HG03575 (cell line): ENCODE results near the gene DNAH1.

Experiments
- ATAC-seq: cut with Tn5 transposase; IDR thresholded peaks from one replicate; pipeline ENCODE4 v1.9.1; 2021; ENCODE audit not compliant: unreplicated experiment, insufficient number of reproducible peaks, low FRiP score; ENCODE audit errors: extremely low read depth

DNAH1 gene

GRCh38 chr3:52289747-52290595, 26.1 kb upstream of the DNAH1 start:
- no peak for ATAC-seq

GRCh38 chr3:52290596-52291507, 25.3 kb upstream of the DNAH1 start:
- ATAC-seq: no peak

- ATAC-seq: no peak
Measured at GRCh38 chr3:52291508-52292181, 24.5 kb upstream of the DNAH1 start.

- no peak for ATAC-seq
Measured at GRCh38 chr3:52292247-52293065, 23.7 kb upstream of the DNAH1 start.

GRCh38 chr3:52293491-52294319, 22.4 kb upstream of the DNAH1 start:
- ATAC-seq: no peak

- no peak for ATAC-seq
Measured at GRCh38 chr3:52294320-52295150, 21.6 kb upstream of the DNAH1 start.

GRCh38 chr3:52295671-52296208, 20.4 kb upstream of the DNAH1 start:
- no peak for ATAC-seq

GRCh38 chr3:52297242-52298148, 18.6 kb upstream of the DNAH1 start:
- ATAC-seq: no peak

- ATAC-seq: no peak
Measured at GRCh38 chr3:52298149-52299098, 17.7 kb upstream of the DNAH1 start.

- no peak for ATAC-seq
Measured at GRCh38 chr3:52299247-52299878, 16.8 kb upstream of the DNAH1 start.

- no peak for ATAC-seq
Measured at GRCh38 chr3:52299879-52300611, 16.1 kb upstream of the DNAH1 start.

GRCh38 chr3:52302426-52303145, 13.5 kb upstream of the DNAH1 start:
- no peak for ATAC-seq

GRCh38 chr3:52303811-52304210, 12.3 kb upstream of the DNAH1 start:
- no peak for ATAC-seq
